WTC11 (cell line): ENCODE results near the gene MMP8. TPM values are rescaled to one million over a fixed set of nuclear protein-coding genes. Genes with fewer than 3 reads are reported as not detected.

Experiments used
- ATAC-seq: fragments of 200-7000 bp; cut with Tn5 transposase; 2 replicates; pipeline ENCODE4 v1.10.0; 2021; ENCODE audit warnings: mild to moderate bottlenecking, moderate library complexity
- CTCF ChIA-PET: fragments of 300-600 bp; sonication (Branson Sonifier 250); formaldehyde crosslinking; loops from one replicate; lab custom pipeline; 2021; ENCODE audit warnings: antibody characterized with exemption; lab: Charles Lee
- POLR2A ChIA-PET: fragments of 350-600 bp; sonication (Branson Sonifier 250); formaldehyde crosslinking; loops from one replicate; lab custom pipeline; 2021; ENCODE audit warnings: antibody characterized with exemption; lab: Charles Lee
- DNase-seq: peaks from one replicate; pipeline ENCODE4 v3.0.0; 2021; ENCODE audit warnings: low spot score
- H3K27ac Mint-ChIP-seq: 2 replicates; pipeline ENCODE4 v1.8.0; 2021; ENCODE audit warnings: mixed read lengths
- H3K27me3 Mint-ChIP-seq: 2 replicates; pipeline ENCODE4 v1.8.0; 2021; ENCODE audit warnings: low read depth, mild to moderate bottlenecking, moderate library complexity, mixed read lengths
- H3K36me3 Mint-ChIP-seq: 2 replicates; pipeline ENCODE4 v1.8.0; 2021; ENCODE audit warnings: mixed read lengths
- H3K4me1 Mint-ChIP-seq: 2 replicates; pipeline ENCODE4 v1.8.0; 2022; ENCODE audit warnings: mixed read lengths
- H3K4me3 Mint-ChIP-seq: 2 replicates; pipeline ENCODE4 v1.8.0; 2021; ENCODE audit warnings: mild to moderate bottlenecking, moderate library complexity, mixed read lengths
- H3K9me3 Mint-ChIP-seq: 2 replicates; pipeline ENCODE4 v1.8.0; 2021; ENCODE audit warnings: mixed read lengths
- ATF1 ChIP-seq: sonication (generic); formaldehyde crosslinking; IDR thresholded peaks from 2 replicates; pipeline ENCODE4 v1.8.1; 2023; ENCODE audit warnings: mild to moderate bottlenecking, moderate library complexity, missing genetic modification reagents
- ESRRA ChIP-seq: sonication (generic); formaldehyde crosslinking; IDR thresholded peaks from 2 replicates; pipeline ENCODE4 v1.8.1; 2022; ENCODE audit warnings: mild to moderate bottlenecking, missing genetic modification reagents, borderline replicate concordance
- FOXK1 ChIP-seq: sonication (generic); formaldehyde crosslinking; IDR thresholded peaks from 2 replicates; pipeline ENCODE4 v1.8.0; 2022; ENCODE audit warnings: mild to moderate bottlenecking, moderate library complexity, missing genetic modification reagents
- FOXP1 ChIP-seq: sonication (generic); formaldehyde crosslinking; IDR thresholded peaks from 2 replicates; pipeline ENCODE4 v1.8.0; 2022; ENCODE audit warnings: missing genetic modification reagents, mild to moderate bottlenecking, moderate library complexity, borderline replicate concordance
- GABPB1 ChIP-seq: sonication (generic); formaldehyde crosslinking; IDR thresholded peaks from 2 replicates; pipeline ENCODE4 v1.8.1; 2023; ENCODE audit warnings: mild to moderate bottlenecking, missing genetic modification reagents
- GRHL2 ChIP-seq: fragments of 250-450 bp; sonication (Bioruptor Pico); IDR thresholded peaks from 2 replicates; pipeline ENCODE4 v1.8.0; 2022; ENCODE audit warnings: mild to moderate bottlenecking, moderate library complexity; ENCODE audit not compliant: insufficient replicate concordance, severe bottlenecking
- HMGA2 ChIP-seq: fragments of 250-450 bp; sonication (Bioruptor Pico); IDR thresholded peaks from 2 replicates; pipeline ENCODE4 v1.4.0; 2021; ENCODE audit warnings: mild to moderate bottlenecking, moderate library complexity
- IRF1 ChIP-seq: sonication (generic); formaldehyde crosslinking; IDR thresholded peaks from 2 replicates; pipeline ENCODE4 v1.8.0; 2023; ENCODE audit warnings: missing genetic modification reagents
- KAT7 ChIP-seq: sonication (generic); formaldehyde crosslinking; IDR thresholded peaks from 2 replicates; pipeline ENCODE4 v1.8.1; 2023; ENCODE audit warnings: missing genetic modification reagents, mild to moderate bottlenecking, borderline replicate concordance
- MXD4 ChIP-seq: fragments of 250-450 bp; sonication (Bioruptor Pico); IDR thresholded peaks from 2 replicates; pipeline ENCODE4 v1.8.0; 2021; ENCODE audit warnings: mild to moderate bottlenecking, moderate library complexity, borderline replicate concordance
- NR1H2 ChIP-seq: sonication (generic); formaldehyde crosslinking; IDR thresholded peaks from 2 replicates; pipeline ENCODE4 v1.9.0; 2021; ENCODE audit warnings: mild to moderate bottlenecking, moderate library complexity, missing genetic modification reagents
- PRRX2 ChIP-seq: fragments of 250-450 bp; sonication (Bioruptor Pico); IDR thresholded peaks from 2 replicates; pipeline ENCODE4 v1.8.0; 2021; ENCODE audit warnings: mild to moderate bottlenecking
- SMAD3 ChIP-seq: sonication (generic); formaldehyde crosslinking; IDR thresholded peaks from 2 replicates; pipeline ENCODE4 v1.8.0; 2022; ENCODE audit warnings: missing genetic modification reagents, mild to moderate bottlenecking, borderline replicate concordance
- SP1 ChIP-seq: sonication (generic); formaldehyde crosslinking; conservative IDR thresholded peaks from 2 replicates; pipeline ENCODE4 v1.8.1; 2022; ENCODE audit warnings: missing genetic modification reagents
- TEAD4 ChIP-seq: sonication (generic); formaldehyde crosslinking; IDR thresholded peaks from 2 replicates; pipeline ENCODE4 v1.8.0; 2022; ENCODE audit warnings: mild to moderate bottlenecking, missing genetic modification reagents
- ZNF121 ChIP-seq: sonication (generic); formaldehyde crosslinking; IDR thresholded peaks from 2 replicates; pipeline ENCODE4 v1.8.0; 2023; ENCODE audit warnings: missing genetic modification reagents
- total RNA-seq: library from RNA; stranded (reverse); gene quantifications from 3 replicates; pipeline ENCODE4 v1.2.3, GENCODE V29; 2021
- TF ChIP-seq, protein P1 (sequence below): fragments of 250-450 bp; sonication (Bioruptor Pico); conservative IDR thresholded peaks from 2 replicates; pipeline ENCODE4 v1.9.0; 2021; ENCODE audit warnings: mild to moderate bottlenecking
- TF ChIP-seq, protein P2 (sequence below): fragments of 250-450 bp; sonication (Bioruptor Pico); IDR thresholded peaks from 2 replicates; pipeline ENCODE4 v1.9.0; 2021; ENCODE audit warnings: moderate library complexity, mild to moderate bottlenecking, inconsistent platforms, borderline replicate concordance
- TF ChIP-seq, protein P3 (sequence below): sonication (generic); formaldehyde crosslinking; IDR thresholded peaks from 2 replicates; pipeline ENCODE4 v1.8.1; 2023; ENCODE audit warnings: mild to moderate bottlenecking, missing genetic modification reagents, borderline replicate concordance
- TF ChIP-seq, protein P4 (sequence below): sonication (generic); formaldehyde crosslinking; IDR thresholded peaks from 2 replicates; pipeline ENCODE4 v1.8.1; 2023; ENCODE audit warnings: mild to moderate bottlenecking, missing genetic modification reagents, moderate library complexity
- TF ChIP-seq, protein P5 (sequence below): sonication (generic); formaldehyde crosslinking; conservative IDR thresholded peaks from 2 replicates; pipeline ENCODE4 v1.8.1; 2022; ENCODE audit warnings: mild to moderate bottlenecking, missing genetic modification reagents
- TF ChIP-seq, protein P6 (sequence below): sonication (generic); formaldehyde crosslinking; IDR thresholded peaks from 2 replicates; pipeline ENCODE4 v1.8.0; 2023; ENCODE audit warnings: mild to moderate bottlenecking, missing genetic modification reagents

The MMP8 gene
- total RNA-seq, 1 experiment from 2014 or later: not detected

DNA sequence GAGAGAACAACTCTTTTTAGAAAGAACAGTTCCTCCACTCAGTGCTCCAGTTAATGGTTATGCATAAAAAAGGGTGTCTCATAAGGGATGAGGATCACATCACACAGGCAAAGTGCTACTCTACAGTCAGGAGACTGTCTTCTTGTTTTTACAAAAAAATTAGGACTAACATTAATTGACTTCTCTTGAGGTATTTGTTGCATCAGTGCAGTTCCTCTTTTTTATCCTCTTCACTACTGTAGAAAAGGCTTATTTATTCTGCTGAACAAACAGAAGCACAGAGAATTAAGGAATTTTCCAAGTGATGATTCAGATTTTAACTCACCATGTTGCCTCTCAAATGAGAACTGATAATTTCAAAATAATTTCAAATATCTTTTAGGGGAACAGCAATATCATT, 1.9 kb downstream of the MMP8 start:
- DNase-seq (no peak), ATAC-seq (no peak)
- Mint-ChIP-seq H3K4me1 (peaks cover 7% of the 10 kb centered on the region), H3K36me3 (no peaks in the 10 kb centered on the region), H3K27me3 (no peaks in the 10 kb centered on the region), H3K9me3 (peaks cover 13% of the 10 kb centered on the region; the same call in 1 of the 2 replicates), H3K27ac (no peak overlapping the region), H3K4me3 (no peak overlapping the region)
- CTCF ChIA-PET: no interaction called here
- POLR2A ChIA-PET: no interaction called here
- no peak for TF ChIP-seq HMGA2 (CRISPR knock-in tag)
- TF ChIP-seq ZNF121 (CRISPR knock-in tag): no peak
- TF ChIP-seq GABPB1 (CRISPR knock-in tag): no peak
- TF ChIP-seq GRHL2: no peak
- no peak for TF ChIP-seq ATF1
- TF ChIP-seq, protein P1, sequence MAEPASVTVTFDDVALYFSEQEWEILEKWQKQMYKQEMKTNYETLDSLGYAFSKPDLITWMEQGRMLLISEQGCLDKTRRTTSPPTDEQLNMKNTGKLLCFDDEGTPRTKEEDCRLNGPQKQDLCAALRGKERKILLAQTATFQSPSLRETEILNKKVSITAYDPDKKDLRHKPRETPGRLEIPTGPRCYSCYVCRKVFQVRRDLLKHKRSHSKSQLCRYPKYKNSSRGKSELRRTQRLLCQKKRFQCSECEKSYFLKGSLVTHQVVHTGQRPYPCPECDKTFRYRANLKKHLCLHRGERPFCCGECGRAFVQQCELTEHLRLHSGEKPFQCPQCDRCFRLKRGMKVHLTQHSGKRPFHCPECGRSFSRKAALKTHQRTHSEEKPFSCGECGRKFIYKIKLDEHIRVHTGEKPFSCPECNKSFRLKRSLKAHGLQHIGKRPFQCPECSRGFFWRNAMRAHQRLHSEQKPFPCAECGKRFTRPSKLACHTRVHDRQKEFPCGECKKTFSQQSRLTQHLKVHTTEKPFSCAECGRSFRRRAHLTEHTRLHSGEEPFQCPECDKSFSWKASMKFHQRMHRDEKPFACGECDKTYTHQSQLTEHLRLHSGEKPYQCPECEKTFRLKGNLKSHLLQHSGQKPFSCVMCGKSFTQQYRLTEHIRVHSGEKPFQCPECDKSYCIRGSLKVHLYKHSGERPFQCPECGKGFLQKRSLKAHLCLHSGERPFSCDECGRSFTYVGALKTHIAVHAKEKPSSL (CRISPR knock-in tag): no peak
- TF ChIP-seq KAT7 (CRISPR knock-in tag): no peak
- no peak for TF ChIP-seq NR1H2 (CRISPR knock-in tag)
- TF ChIP-seq, protein P2, sequence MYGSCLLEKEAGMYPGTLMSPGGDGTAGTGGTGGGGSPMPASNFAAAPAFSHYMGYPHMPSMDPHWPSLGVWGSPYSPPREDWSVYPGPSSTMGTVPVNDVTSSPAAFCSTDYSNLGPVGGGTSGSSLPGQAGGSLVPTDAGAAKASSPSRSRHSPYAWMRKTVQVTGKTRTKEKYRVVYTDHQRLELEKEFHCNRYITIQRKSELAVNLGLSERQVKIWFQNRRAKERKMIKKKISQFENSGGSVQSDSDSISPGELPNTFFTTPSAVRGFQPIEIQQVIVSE: no peak
- TF ChIP-seq, protein P3, sequence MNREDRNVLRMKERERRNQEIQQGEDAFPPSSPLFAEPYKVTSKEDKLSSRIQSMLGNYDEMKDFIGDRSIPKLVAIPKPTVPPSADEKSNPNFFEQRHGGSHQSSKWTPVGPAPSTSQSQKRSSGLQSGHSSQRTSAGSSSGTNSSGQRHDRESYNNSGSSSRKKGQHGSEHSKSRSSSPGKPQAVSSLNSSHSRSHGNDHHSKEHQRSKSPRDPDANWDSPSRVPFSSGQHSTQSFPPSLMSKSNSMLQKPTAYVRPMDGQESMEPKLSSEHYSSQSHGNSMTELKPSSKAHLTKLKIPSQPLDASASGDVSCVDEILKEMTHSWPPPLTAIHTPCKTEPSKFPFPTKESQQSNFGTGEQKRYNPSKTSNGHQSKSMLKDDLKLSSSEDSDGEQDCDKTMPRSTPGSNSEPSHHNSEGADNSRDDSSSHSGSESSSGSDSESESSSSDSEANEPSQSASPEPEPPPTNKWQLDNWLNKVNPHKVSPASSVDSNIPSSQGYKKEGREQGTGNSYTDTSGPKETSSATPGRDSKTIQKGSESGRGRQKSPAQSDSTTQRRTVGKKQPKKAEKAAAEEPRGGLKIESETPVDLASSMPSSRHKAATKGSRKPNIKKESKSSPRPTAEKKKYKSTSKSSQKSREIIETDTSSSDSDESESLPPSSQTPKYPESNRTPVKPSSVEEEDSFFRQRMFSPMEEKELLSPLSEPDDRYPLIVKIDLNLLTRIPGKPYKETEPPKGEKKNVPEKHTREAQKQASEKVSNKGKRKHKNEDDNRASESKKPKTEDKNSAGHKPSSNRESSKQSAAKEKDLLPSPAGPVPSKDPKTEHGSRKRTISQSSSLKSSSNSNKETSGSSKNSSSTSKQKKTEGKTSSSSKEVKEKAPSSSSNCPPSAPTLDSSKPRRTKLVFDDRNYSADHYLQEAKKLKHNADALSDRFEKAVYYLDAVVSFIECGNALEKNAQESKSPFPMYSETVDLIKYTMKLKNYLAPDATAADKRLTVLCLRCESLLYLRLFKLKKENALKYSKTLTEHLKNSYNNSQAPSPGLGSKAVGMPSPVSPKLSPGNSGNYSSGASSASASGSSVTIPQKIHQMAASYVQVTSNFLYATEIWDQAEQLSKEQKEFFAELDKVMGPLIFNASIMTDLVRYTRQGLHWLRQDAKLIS (CRISPR knock-in tag): no peak
- no peak for TF ChIP-seq FOXK1 (CRISPR knock-in tag)
- TF ChIP-seq, protein P4, sequence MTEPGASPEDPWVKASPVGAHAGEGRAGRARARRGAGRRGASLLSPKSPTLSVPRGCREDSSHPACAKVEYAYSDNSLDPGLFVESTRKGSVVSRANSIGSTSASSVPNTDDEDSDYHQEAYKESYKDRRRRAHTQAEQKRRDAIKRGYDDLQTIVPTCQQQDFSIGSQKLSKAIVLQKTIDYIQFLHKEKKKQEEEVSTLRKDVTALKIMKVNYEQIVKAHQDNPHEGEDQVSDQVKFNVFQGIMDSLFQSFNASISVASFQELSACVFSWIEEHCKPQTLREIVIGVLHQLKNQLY (CRISPR knock-in tag): no peak
- no peak for TF ChIP-seq IRF1
- TF ChIP-seq, protein P5, sequence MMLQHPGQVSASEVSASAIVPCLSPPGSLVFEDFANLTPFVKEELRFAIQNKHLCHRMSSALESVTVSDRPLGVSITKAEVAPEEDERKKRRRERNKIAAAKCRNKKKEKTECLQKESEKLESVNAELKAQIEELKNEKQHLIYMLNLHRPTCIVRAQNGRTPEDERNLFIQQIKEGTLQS (CRISPR knock-in tag): no peak

DNA sequence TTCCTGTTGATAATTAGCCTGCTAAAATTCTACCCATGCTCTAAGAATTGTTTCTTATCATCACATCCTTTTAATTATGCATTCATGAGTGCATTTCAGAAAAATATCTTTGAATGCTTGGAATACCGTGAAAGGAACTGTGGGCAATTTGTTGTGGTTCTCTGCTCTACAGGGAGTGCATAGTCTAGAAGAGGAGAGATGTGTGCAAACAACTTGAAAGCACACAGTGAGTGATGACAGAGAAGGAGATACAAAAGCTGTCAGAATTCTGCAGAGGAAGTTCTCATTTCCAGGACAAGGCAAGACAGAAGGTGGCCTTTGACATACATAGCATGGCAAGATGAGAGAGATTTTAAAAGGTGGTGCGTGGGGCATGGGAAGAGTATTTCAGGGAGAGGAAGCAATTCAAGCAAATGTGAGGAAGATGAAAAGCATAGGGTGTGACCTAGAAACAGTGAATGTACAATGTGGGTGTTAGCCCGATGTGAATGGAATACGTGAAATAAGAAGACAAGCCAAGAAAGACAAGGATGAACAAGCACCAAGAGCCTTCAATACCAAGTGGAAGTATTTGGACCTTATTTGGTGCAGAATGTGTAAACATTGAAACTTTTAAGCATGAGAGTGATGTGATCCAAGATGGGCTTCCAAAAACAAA, 5.0 kb downstream of the MMP8 start:
- no peak for ATAC-seq
- ChIA-PET CTCF (no interaction called here), POLR2A (no interaction called here)
- H3K36me3 Mint-ChIP-seq: no peaks in the 10 kb centered on the region
- peaks cover 7% of the 10 kb centered on the region for H3K4me1 Mint-ChIP-seq
- H3K27me3 Mint-ChIP-seq: no peaks in the 10 kb centered on the region
- H3K9me3 Mint-ChIP-seq: peaks cover 13% of the 10 kb centered on the region; the same call in 1 of the 2 replicates
- H3K4me3 Mint-ChIP-seq: no peak overlapping the region
- DNase-seq: no peak
- no peak overlapping the region for H3K27ac Mint-ChIP-seq
- TF ChIP-seq ATF1: no peak
- no peak for TF ChIP-seq FOXP1 (CRISPR knock-in tag)
- TF ChIP-seq MXD4: no peak
- TF ChIP-seq, protein P6, sequence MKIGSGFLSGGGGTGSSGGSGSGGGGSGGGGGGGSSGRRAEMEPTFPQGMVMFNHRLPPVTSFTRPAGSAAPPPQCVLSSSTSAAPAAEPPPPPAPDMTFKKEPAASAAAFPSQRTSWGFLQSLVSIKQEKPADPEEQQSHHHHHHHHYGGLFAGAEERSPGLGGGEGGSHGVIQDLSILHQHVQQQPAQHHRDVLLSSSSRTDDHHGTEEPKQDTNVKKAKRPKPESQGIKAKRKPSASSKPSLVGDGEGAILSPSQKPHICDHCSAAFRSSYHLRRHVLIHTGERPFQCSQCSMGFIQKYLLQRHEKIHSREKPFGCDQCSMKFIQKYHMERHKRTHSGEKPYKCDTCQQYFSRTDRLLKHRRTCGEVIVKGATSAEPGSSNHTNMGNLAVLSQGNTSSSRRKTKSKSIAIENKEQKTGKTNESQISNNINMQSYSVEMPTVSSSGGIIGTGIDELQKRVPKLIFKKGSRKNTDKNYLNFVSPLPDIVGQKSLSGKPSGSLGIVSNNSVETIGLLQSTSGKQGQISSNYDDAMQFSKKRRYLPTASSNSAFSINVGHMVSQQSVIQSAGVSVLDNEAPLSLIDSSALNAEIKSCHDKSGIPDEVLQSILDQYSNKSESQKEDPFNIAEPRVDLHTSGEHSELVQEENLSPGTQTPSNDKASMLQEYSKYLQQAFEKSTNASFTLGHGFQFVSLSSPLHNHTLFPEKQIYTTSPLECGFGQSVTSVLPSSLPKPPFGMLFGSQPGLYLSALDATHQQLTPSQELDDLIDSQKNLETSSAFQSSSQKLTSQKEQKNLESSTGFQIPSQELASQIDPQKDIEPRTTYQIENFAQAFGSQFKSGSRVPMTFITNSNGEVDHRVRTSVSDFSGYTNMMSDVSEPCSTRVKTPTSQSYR (CRISPR knock-in tag): no peak
- TF ChIP-seq TEAD4: no peak
- TF ChIP-seq SP1 (CRISPR knock-in tag): no peak
- TF ChIP-seq SMAD3 (CRISPR knock-in tag): no peak
- no peak for TF ChIP-seq FOXK1 (CRISPR knock-in tag)
- TF ChIP-seq ESRRA (CRISPR knock-in tag): no peak
- TF ChIP-seq PRRX2 (CRISPR knock-in tag): no peak
